Stimulated activated CD8-positive, alpha-beta memory T cell treated with anti-CD3 and anti-CD28 coated beads, Interleukin-2, amount 100 ng/mL, for 1 hour (primary cell): ENCODE results near the gene PLEKHO2.
A peak's percentile ranks its signal among the peaks of the same experiment; 100 is the strongest.

Experiments used
- DNase-seq, 2 donors: peaks; one replicate each; pipeline ENCODE4 v3.0.0-alpha.2; 2020; ENCODE audit warnings: low read depth in 2 of 2

The PLEKHO2 gene

GRCh38 chr15:64892847-64893403, 51.2 kb downstream of the PLEKHO2 start:
- no peak for DNase-seq

- peak; percentile 87 to 92 for DNase-seq
These were observed 52.0 kb downstream of the PLEKHO2 start for GRCh38 chr15:64893481-64894394.

GRCh38 chr15:64894395-64895056, 52.8 kb downstream of the PLEKHO2 start:
- peak; percentile 46 to 67 for DNase-seq

GRCh38 chr15:64895285-64896065, 53.8 kb downstream of the PLEKHO2 start:
- no peak for DNase-seq

GRCh38 chr15:64896371-64897069, 54.8 kb downstream of the PLEKHO2 start:
- no peak for DNase-seq

GRCh38 chr15:64897345-64897985, 55.8 kb downstream of the PLEKHO2 start:
- DNase-seq: no peak

GRCh38 chr15:64898406-64898805, 56.7 kb downstream of the PLEKHO2 start:
- DNase-seq: no peak

- no peak for DNase-seq
These were observed 59.4 kb downstream of the PLEKHO2 start for GRCh38 chr15:64901141-64901540.

- no peak for DNase-seq
These were observed 60.2 kb downstream of the PLEKHO2 start for GRCh38 chr15:64901914-64902313.

GRCh38 chr15:64902863-64903262, 61.1 kb downstream of the PLEKHO2 start:
- no peak for DNase-seq

- no peak for DNase-seq
These were observed 61.7 kb downstream of the PLEKHO2 start for GRCh38 chr15:64903326-64903950.

- DNase-seq: no peak
These were observed 62.5 kb downstream of the PLEKHO2 start for GRCh38 chr15:64904189-64904588.

GRCh38 chr15:64905119-64905831, 63.6 kb downstream of the PLEKHO2 start:
- peak; percentile 52 to 62 for DNase-seq

GRCh38 chr15:64905941-64906340, 64.2 kb downstream of the PLEKHO2 start:
- DNase-seq: no peak

GRCh38 chr15:64906402-64906801, 64.7 kb downstream of the PLEKHO2 start:
- no peak for DNase-seq

- no peak for DNase-seq
These were observed 66.3 kb downstream of the PLEKHO2 start for GRCh38 chr15:64907991-64908390.

GRCh38 chr15:64909546-64909945, 67.8 kb downstream of the PLEKHO2 start:
- no peak for DNase-seq

- no peak for DNase-seq
These were observed 69.8 kb downstream of the PLEKHO2 start, which contains the start of gene ANKDD1A for GRCh38 chr15:64911311-64912186. TSS of gene ANKDD1A (plus strand) at chr15:64911902. CDS start at chr15:64911931, 29 bp downstream.
